ENCODE data around the gene ERGIC3.
"Not testable (repeated sequence)": the region's sequence is repeated elsewhere in the genome, so short reads cannot be mapped to it uniquely, and the experiment has no call there.

The ERGIC3 gene

GRCh38 chr20:35523298-35523888 is 18.5 kb upstream of the ERGIC3 start:
- peak; percentile 1 to 7 for DNase-seq

- DNase-seq = no peak
Measured at GRCh38 chr20:35525639-35526038, 16.2 kb upstream of the ERGIC3 start.

GRCh38 chr20:35527122-35527769 is 14.6 kb upstream of the ERGIC3 start:
- DNase-seq = no peak

- DNase-seq = no peak
Measured at GRCh38 chr20:35529552-35529951, 12.3 kb upstream of the ERGIC3 start, which contains the start of gene C20orf173. C20orf173 (minus strand) TSS chr20:35529652; CDS start chr20:35529373, 279 bp downstream.

GRCh38 chr20:35539756-35540212 is 2.1 kb upstream of the ERGIC3 start:
- DNase-seq = peak; percentile 95 to 96

- DNase-seq = peak; percentile 13 to 16
Measured at GRCh38 chr20:35541118-35541782, 628 bp upstream of the ERGIC3 start.

GRCh38 chr20:35542990-35543389 is 1.1 kb downstream of the ERGIC3 start:
- DNase-seq = no peak

- DNase-seq = no peak
Measured at GRCh38 chr20:35544436-35544835, 2.6 kb downstream of the ERGIC3 start.

GRCh38 chr20:35544941-35545340 is 3.1 kb downstream of the ERGIC3 start:
- not testable (repeated sequence) for DNase-seq

GRCh38 chr20:35546127-35546526 is 4.2 kb downstream of the ERGIC3 start:
- no peak for DNase-seq

- no peak for DNase-seq
Measured at GRCh38 chr20:35547329-35547728, 5.5 kb downstream of the ERGIC3 start.

GRCh38 chr20:35551503-35551902 is 9.6 kb downstream of the ERGIC3 start:
- no peak for DNase-seq

- no peak for DNase-seq
Measured at GRCh38 chr20:35552914-35553313, 11.0 kb downstream of the ERGIC3 start.

- not testable (repeated sequence) for DNase-seq
Measured at GRCh38 chr20:35555461-35555860, 13.6 kb downstream of the ERGIC3 start.

GRCh38 chr20:35555951-35556645 is 14.2 kb downstream of the ERGIC3 start:
- DNase-seq = no peak

- no peak for DNase-seq
Measured at GRCh38 chr20:35556871-35557270, 15.0 kb downstream of the ERGIC3 start.

GRCh38 chr20:35558451-35558850 is 16.6 kb downstream of the ERGIC3 start:
- no peak for DNase-seq

- no peak for DNase-seq
Measured at GRCh38 chr20:35559042-35559693, 17.3 kb downstream of the ERGIC3 start.

- DNase-seq = no peak
Measured at GRCh38 chr20:35560105-35560511, 18.2 kb downstream of the ERGIC3 start.

GRCh38 chr20:35560541-35560940 is 18.7 kb downstream of the ERGIC3 start:
- DNase-seq = no peak

- DNase-seq = peak; percentile 38 to 53
Measured at GRCh38 chr20:35561268-35561667, 19.4 kb downstream of the ERGIC3 start.

GRCh38 chr20:35561671-35562070 is 19.8 kb downstream of the ERGIC3 start:
- no peak for DNase-seq

Data from SHP77 (cell line).